Measurements from ENCODE around the gene PARVB. TPM values are rescaled to one million over a fixed set of nuclear protein-coding genes. Genes with fewer than 3 reads are reported as not detected.

Gene PARVB
- polyA plus RNA-seq, 1 experiment, result 49.5 TPM

DNA sequence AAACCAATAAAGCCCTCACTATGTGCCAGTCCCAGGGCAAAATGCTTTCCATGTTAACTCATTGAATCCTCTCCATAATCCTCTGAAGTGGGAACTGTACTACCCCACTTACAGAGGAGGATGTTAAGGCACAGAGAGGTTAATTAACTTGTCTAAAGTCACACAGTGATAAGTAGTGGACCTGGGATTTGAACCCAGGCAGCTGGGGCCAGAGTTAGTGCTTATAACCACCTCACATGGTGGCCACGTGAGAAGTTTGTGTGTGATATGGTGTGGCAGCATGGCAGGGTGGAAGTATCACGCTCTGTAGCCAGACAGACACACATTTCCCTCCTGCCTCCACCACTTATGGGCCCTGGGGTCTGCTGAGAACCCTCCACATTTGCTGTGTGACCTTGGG is 173.2 kb downstream of the PARVB start:
- Histone ChIP-seq H3K27ac (ENCODE audit: low read depth, low read length) (no peak overlapping the region), H3K27me3 (ENCODE audit: control insufficient read depth, insufficient read depth, low read length) (peaks cover 29% of the 10 kb centered on the region), H3K4me3 (ENCODE audit: low read depth, low read length) (no peak overlapping the region), H3K9me3 (ENCODE audit: control insufficient read depth, insufficient read depth, low read length) (peaks cover 6% of the 10 kb centered on the region; the same call in 1 of the 2 replicates)
- no peak for DNase-seq (ENCODE audit: low read depth, low spot score)
- ChIA-PET POLR2A (no interaction called here), CTCF (no interaction called here)
- TF ChIP-seq, protein P1, sequence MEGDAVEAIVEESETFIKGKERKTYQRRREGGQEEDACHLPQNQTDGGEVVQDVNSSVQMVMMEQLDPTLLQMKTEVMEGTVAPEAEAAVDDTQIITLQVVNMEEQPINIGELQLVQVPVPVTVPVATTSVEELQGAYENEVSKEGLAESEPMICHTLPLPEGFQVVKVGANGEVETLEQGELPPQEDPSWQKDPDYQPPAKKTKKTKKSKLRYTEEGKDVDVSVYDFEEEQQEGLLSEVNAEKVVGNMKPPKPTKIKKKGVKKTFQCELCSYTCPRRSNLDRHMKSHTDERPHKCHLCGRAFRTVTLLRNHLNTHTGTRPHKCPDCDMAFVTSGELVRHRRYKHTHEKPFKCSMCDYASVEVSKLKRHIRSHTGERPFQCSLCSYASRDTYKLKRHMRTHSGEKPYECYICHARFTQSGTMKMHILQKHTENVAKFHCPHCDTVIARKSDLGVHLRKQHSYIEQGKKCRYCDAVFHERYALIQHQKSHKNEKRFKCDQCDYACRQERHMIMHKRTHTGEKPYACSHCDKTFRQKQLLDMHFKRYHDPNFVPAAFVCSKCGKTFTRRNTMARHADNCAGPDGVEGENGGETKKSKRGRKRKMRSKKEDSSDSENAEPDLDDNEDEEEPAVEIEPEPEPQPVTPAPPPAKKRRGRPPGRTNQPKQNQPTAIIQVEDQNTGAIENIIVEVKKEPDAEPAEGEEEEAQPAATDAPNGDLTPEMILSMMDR (IDR thresholded peaks at IDR 0.05; ENCODE audit: low read depth, low read length), result no peak

DNA sequence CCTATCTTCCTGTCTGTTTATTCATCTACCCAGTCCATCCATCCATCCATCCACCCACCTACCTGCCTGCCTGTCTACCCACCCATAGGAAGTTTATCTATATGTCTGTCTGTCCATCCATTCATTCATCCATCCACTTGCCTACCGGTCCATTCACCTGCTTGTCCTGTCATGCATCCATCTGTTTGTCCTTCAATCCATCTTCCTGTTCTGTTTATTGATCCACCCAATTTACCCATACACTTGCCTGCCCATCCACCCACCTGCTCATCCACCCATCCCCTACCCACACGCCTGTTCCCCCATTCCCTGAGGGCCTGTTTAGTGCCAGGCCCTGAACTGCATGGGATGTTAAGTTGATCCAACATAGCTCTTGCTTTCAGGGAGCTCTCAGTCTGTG is 175.1 kb downstream of the PARVB start:
- H3K4me3 ChIP-seq (ENCODE audit: low read depth, low read length), result no peak overlapping the region
- TF ChIP-seq, protein P1 (IDR thresholded peaks at IDR 0.05; ENCODE audit: low read depth, low read length), result no peak
- H3K27ac ChIP-seq (ENCODE audit: low read depth, low read length), result no peak overlapping the region
- H3K27me3 ChIP-seq (ENCODE audit: control insufficient read depth, insufficient read depth, low read length), result peaks cover 29% of the 10 kb centered on the region
- ChIA-PET POLR2A (no interaction called here), CTCF (no interaction called here)
- H3K9me3 ChIP-seq (ENCODE audit: control insufficient read depth, insufficient read depth, low read length), result no peaks in the 10 kb centered on the region
- no peak for DNase-seq (ENCODE audit: low read depth, low spot score)

DNA sequence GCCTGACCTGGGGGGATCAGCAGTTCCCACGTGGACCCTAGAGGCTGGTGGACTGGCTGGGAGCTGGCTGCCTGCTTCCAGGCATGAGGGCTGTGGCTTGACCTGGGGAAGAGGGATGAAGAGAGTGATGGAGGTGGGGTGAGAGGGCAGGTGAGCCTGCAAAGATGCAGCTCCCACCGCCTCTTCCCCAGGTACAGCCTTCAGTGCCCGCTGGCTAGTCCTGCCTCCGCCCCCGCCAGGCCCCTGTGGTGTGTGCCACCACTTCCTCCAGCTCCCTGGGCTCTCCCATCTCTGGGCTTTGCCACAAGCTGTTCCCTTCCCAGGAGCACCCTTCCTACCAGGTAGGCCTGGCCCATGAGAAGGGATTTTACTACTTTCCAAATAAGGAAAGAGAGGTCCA is 175.8 kb downstream of the PARVB start:
- TF ChIP-seq, protein P1 (IDR thresholded peaks at IDR 0.05; ENCODE audit: low read depth, low read length), result no peak
- DNase-seq (ENCODE audit: low read depth, low spot score), result no peak
- H3K27ac ChIP-seq (ENCODE audit: low read depth, low read length), result no peak overlapping the region
- ChIA-PET POLR2A (no interaction called here), CTCF (no interaction called here)
- H3K4me3 ChIP-seq (ENCODE audit: low read depth, low read length), result no peak overlapping the region
- peaks cover 27% of the 10 kb centered on the region for H3K27me3 ChIP-seq (ENCODE audit: control insufficient read depth, insufficient read depth, low read length)
- no peaks in the 10 kb centered on the region for H3K9me3 ChIP-seq (ENCODE audit: control insufficient read depth, insufficient read depth, low read length)

DNA sequence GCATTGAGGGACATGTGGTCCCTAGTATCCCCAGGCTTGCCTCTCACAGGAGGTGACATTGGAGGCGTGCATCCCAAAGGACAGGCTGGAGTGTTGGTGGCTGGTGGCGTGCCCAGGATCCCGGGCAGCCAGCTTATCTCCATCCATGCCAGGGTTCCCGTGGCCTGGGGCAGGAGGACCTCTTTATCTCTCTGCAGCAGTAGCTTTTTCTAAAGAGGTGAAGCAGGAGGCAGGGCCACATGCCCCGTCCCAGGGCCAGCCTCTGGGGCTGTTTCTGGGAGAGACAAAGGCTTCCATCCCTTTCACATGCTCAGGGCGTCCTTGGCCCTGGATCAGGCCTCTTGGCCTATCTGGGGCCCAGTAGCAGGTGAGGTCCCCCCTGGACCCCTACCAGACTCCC is 176.3 kb downstream of the PARVB start:
- H3K4me3 ChIP-seq (ENCODE audit: low read depth, low read length), result no peak overlapping the region
- POLR2A ChIA-PET, result no interaction called here
- H3K27ac ChIP-seq (ENCODE audit: low read depth, low read length), result no peak overlapping the region
- TF ChIP-seq, protein P1 (IDR thresholded peaks at IDR 0.05; ENCODE audit: low read depth, low read length), result no peak
- no peaks in the 10 kb centered on the region for H3K9me3 ChIP-seq (ENCODE audit: control insufficient read depth, insufficient read depth, low read length)
- no peak for DNase-seq (ENCODE audit: low read depth, low spot score)
- CTCF ChIA-PET, result no interaction called here
- H3K27me3 ChIP-seq (ENCODE audit: control insufficient read depth, insufficient read depth, low read length), result peaks cover 21% of the 10 kb centered on the region

DNA sequence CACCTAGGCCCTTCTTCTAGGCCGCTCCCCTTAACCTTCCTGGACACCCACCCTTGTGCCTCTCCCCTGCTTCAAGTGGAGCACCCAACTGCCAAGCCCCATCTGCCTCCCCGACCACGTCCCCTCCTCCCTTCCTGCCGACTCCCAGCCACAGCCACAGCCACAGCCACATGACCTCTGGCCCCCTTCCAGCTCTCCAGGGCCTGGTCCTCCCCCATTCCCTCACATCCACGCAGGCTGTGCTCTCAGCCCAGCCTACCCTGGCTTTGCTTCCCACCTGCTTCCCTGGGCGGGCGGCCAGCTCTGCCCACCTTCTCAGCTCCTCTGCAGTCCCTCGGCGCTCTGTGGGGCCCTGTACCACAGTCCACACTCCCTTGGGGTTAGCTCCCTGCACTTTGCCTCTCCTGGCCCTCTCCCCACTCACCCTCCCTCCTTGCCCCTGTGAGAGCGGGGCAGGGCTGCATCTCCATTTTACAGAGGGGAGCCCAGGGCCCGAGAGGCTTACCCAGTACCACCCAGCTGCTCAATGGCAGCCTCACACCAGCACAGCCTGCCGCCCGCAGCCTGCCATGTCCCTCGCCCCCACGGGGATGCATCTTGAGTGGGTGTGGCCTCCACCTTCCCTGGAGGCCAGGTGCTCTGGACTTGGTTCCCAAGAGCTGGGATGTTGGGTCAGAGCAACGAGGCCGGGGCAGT is 176.9 kb downstream of the PARVB start:
- H3K27ac ChIP-seq (ENCODE audit: low read depth, low read length), result no peak overlapping the region
- POLR2A ChIA-PET, result no interaction called here
- H3K9me3 ChIP-seq (ENCODE audit: control insufficient read depth, insufficient read depth, low read length), result no peaks in the 10 kb centered on the region
- TF ChIP-seq, protein P1 (IDR thresholded peaks at IDR 0.05; ENCODE audit: low read depth, low read length), result no peak
- DNase-seq (ENCODE audit: low read depth, low spot score), result no peak
- peaks cover 17% of the 10 kb centered on the region for H3K27me3 ChIP-seq (ENCODE audit: control insufficient read depth, insufficient read depth, low read length)
- H3K4me3 ChIP-seq (ENCODE audit: low read depth, low read length), result no peak overlapping the region
- CTCF ChIA-PET, result interaction anchor here (1.7 kb wide), 1 partner anchor 208 kb away, joined by 5 read pairs; no protein-coding TSS in a partner anchor

All from AG04450 (cell line).